Caco-2 (cell line): ENCODE results near the gene ST8SIA4. TPM values are rescaled to one million over a fixed set of nuclear protein-coding genes. Genes with fewer than 3 reads are reported as not detected.

Experiments used
- BruUV-seq: library from RNA; stranded (reverse); fragments of 400-500 nt; replicated peaks from 2 replicates; lab custom pipeline; 2021; lab: Mats Ljungman, UMichigan
- CTCF ChIA-PET: fragments of 300-600 bp; sonication (Branson Sonifier 250); formaldehyde crosslinking; loops from one replicate; lab custom pipeline; 2022; ENCODE audit warnings: antibody characterized with exemption; lab: Charles Lee
- POLR2A ChIA-PET: fragments of 300-600 bp; sonication (Branson Sonifier 250); formaldehyde crosslinking; loops from one replicate; lab custom pipeline; 2022; ENCODE audit warnings: antibody characterized with exemption; lab: Charles Lee
- DNase-seq, 2 experiments: peaks; one replicate each; pipeline versions ENCODE4 v3.0.0 to v3.0.0-alpha.2; 2020 to 2022
- H3K27me3 ChIP-seq: replicated peaks from 2 replicates; pipeline ENCODE4 v1.6.0; 2011; ENCODE audit warnings: low read length; ENCODE audit not compliant: control insufficient read depth, insufficient read depth
- H3K36me3 ChIP-seq: 2 replicates; pipeline ENCODE4 v1.5.1; 2011; ENCODE audit warnings: low read length; ENCODE audit not compliant: control insufficient read depth, insufficient read depth
- H3K4me1 ChIP-seq: fragments of 250-450 bp; sonication (Bioruptor Pico); 2 replicates; pipeline ENCODE4 v1.5.1; 2020; ENCODE audit warnings: mild to moderate bottlenecking
- H3K4me3 ChIP-seq: 2 replicates; pipeline ENCODE4 v1.5.1; 2011; ENCODE audit warnings: low read depth, mild to moderate bottlenecking, control low read depth, low read length
- H3K9me3 ChIP-seq: fragments of 250-450 bp; sonication (Bioruptor Pico); 2 replicates; pipeline ENCODE4 v1.5.1; 2020; ENCODE audit warnings: mild to moderate bottlenecking, moderate library complexity
- H3K27ac Mint-ChIP-seq: one replicate; pipeline ENCODE4 v1.8.0; 2022; ENCODE audit warnings: mixed read lengths; ENCODE audit not compliant: unreplicated experiment
- H3K27me3 Mint-ChIP-seq: one replicate; pipeline ENCODE4 v1.8.0; 2022; ENCODE audit warnings: mixed read lengths; ENCODE audit not compliant: insufficient read depth, unreplicated experiment
- H3K36me3 Mint-ChIP-seq: one replicate; pipeline ENCODE4 v1.8.0; 2022; ENCODE audit warnings: mild to moderate bottlenecking, mixed read lengths; ENCODE audit not compliant: insufficient read depth, unreplicated experiment
- H3K4me1 Mint-ChIP-seq: one replicate; pipeline ENCODE4 v1.8.0; 2022; ENCODE audit warnings: low read depth, mixed read lengths; ENCODE audit not compliant: unreplicated experiment
- H3K4me3 Mint-ChIP-seq: one replicate; pipeline ENCODE4 v1.8.0; 2022; ENCODE audit warnings: mild to moderate bottlenecking, moderate library complexity, mixed read lengths; ENCODE audit not compliant: unreplicated experiment
- H3K9me3 Mint-ChIP-seq: one replicate; pipeline ENCODE4 v1.8.0; 2022; ENCODE audit warnings: mixed read lengths; ENCODE audit not compliant: unreplicated experiment
- intact Hi-C: fragments of 100-400 bp; cut with micrococcal nuclease; formaldehyde crosslinking; loops from one replicate; pipeline ENCODE4 v1.10.0; 2022; ENCODE audit not compliant: unreplicated experiment
- total RNA-seq: library from RNA; stranded (reverse); gene quantifications from 2 replicates; pipeline ENCODE4 v1.2.3, GENCODE V29; 2022
- TF ChIP-seq, protein P1 (sequence below), 2 experiments: fragments of 200-600 bp in 1 of 2; IDR thresholded peaks; 1 replicate in 1 of 2; 2 replicates in 1 of 2; pipeline versions ENCODE4 v1.5.1 to v1.8.0; 2011 to 2022; ENCODE audit warnings: antibody characterized with exemption in 1 of 2, control low read depth in 1 of 2, inconsistent platforms in 1 of 2, low read depth in 1 of 2, low read length in 1 of 2, mild to moderate bottlenecking in 1 of 2, moderate library complexity in 1 of 2; ENCODE audit not compliant: insufficient read depth in 1 of 2, severe bottlenecking in 1 of 2, unreplicated experiment in 1 of 2

ST8SIA4 gene
- total RNA-seq, 1 experiment from 2014 or later = 0.61 TPM

DNA sequence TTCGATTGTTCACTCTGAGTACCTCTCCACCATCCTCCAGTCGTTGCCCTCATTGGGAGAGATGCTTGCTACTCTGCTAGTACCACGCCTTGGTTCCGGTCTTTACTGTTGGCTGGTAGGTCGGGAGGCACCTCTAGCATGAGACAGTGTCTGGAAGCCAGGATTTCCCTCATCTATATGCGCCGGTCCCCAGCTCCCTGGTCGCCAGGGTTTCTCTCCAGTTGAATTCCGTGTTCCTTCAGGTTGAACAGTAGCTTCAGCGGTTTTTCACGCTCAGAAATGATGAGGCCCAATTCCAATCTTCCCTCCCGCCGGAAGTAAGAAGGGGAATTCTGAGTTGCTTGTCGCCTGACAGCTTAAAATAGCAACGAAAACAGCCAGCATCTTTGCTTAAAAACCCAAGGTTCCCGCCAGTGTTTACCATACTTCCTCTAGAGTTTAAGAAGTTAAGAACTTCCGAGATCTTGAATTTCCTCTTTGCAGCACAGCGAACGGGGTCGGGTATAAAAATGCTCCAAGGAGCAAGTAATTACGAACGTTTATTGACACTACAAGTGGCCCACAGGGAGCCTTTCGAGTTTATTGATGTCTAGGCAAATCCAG is 1.3 kb upstream of the ST8SIA4 start:
- no peaks in the 10 kb centered on the region for H3K9me3 Mint-ChIP-seq

GRCh38 chr5:100902440-100903038 is 543 bp downstream of the ST8SIA4 start:
- ChIA-PET POLR2A (no interaction called here), CTCF (interaction anchor here (0.7 kb wide), 1 partner anchor 370 kb away, joined by 3 read pairs; no protein-coding TSS in a partner anchor)
- no peaks in the 10 kb centered on the region for H3K9me3 Mint-ChIP-seq
- H3K4me3 Mint-ChIP-seq = no peak overlapping the region
- intact Hi-C loops = loop anchor here (10.0 kb wide), 1 partner anchor 418 kb away; no protein-coding TSS in a partner anchor
- Histone ChIP-seq H3K4me3 (no peak overlapping the region), H3K9me3 (no peaks in the 10 kb centered on the region), H3K36me3 (no peaks in the 10 kb centered on the region), H3K4me1 (0 out of 2 replicates have a peak, but pooled peaks cover 4% of the 10 kb centered on the region), H3K27me3 (no peaks in the 10 kb centered on the region; the same call in 1 of the 2 replicates)
- no peaks in the 10 kb centered on the region for H3K4me1 Mint-ChIP-seq
- H3K27ac Mint-ChIP-seq = no peak overlapping the region
- no peaks in the 10 kb centered on the region for H3K36me3 Mint-ChIP-seq
- no peak for DNase-seq
- BruUV-seq = no TSS peak
- TF ChIP-seq, protein P1, sequence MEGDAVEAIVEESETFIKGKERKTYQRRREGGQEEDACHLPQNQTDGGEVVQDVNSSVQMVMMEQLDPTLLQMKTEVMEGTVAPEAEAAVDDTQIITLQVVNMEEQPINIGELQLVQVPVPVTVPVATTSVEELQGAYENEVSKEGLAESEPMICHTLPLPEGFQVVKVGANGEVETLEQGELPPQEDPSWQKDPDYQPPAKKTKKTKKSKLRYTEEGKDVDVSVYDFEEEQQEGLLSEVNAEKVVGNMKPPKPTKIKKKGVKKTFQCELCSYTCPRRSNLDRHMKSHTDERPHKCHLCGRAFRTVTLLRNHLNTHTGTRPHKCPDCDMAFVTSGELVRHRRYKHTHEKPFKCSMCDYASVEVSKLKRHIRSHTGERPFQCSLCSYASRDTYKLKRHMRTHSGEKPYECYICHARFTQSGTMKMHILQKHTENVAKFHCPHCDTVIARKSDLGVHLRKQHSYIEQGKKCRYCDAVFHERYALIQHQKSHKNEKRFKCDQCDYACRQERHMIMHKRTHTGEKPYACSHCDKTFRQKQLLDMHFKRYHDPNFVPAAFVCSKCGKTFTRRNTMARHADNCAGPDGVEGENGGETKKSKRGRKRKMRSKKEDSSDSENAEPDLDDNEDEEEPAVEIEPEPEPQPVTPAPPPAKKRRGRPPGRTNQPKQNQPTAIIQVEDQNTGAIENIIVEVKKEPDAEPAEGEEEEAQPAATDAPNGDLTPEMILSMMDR (IDR thresholded peaks at IDR 0.05; ENCODE audit: insufficient read depth in 1 of 2, low read depth in 1 of 2, low read length in 1 of 2, severe bottlenecking in 1 of 2, unreplicated experiment in 1 of 2) = no peak
- H3K27me3 Mint-ChIP-seq = peaks cover 2% of the 10 kb centered on the region

More for the DNA sequence above, 1.3 kb upstream of the ST8SIA4 start:
- no peaks in the 10 kb centered on the region for H3K9me3 ChIP-seq
- 0 out of 2 replicates have a peak, but pooled peaks cover 4% of the 10 kb centered on the region for H3K4me1 ChIP-seq
- no peak overlapping the region for H3K4me3 Mint-ChIP-seq
- no peak for DNase-seq
- BruUV-seq = no TSS peak
- ChIA-PET CTCF (no interaction called here), POLR2A (no interaction called here)
- intact Hi-C loops = loop anchor here (10.0 kb wide), 1 partner anchor 420 kb away; no protein-coding TSS in a partner anchor
- no peaks in the 10 kb centered on the region for H3K36me3 ChIP-seq
- H3K36me3 Mint-ChIP-seq = no peaks in the 10 kb centered on the region
- no peaks in the 10 kb centered on the region for H3K4me1 Mint-ChIP-seq
- no peaks in the 10 kb centered on the region; the same call in 1 of the 2 replicates for H3K27me3 ChIP-seq
- TF ChIP-seq, protein P1 (IDR thresholded peaks at IDR 0.05; ENCODE audit: insufficient read depth in 1 of 2, low read depth in 1 of 2, low read length in 1 of 2, severe bottlenecking in 1 of 2, unreplicated experiment in 1 of 2) = no peak
- H3K27me3 Mint-ChIP-seq = peaks cover 2% of the 10 kb centered on the region
- no peak overlapping the region for H3K27ac Mint-ChIP-seq
- H3K4me3 ChIP-seq = no peak overlapping the region

DNA sequence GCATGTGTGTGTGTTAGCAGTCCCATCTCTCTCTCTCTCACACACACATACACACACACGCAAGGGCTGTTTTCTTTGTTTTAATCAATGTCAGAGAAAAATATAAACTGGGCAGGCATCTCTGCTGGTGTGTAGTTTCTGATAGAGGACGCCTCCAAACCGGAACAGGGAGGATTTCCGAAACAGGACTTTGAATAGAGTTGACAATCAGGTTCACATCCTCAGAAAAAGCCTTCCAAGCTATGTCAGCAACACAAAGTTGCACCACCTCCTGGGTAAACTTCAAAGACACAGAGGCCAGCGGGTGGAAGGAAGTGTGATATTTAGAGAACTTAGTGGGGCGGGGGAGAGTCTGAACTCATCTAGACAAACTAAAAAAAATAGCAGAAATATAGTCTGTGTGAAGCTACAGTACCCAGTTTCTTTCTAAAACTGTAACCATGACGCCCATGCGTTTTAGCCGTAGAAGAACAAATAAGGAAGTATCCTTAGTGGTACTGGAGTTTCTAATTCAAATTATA is 1.2 kb downstream of the ST8SIA4 start:
- no peaks in the 10 kb centered on the region for H3K36me3 ChIP-seq
- DNase-seq = no peak
- Mint-ChIP-seq H3K27ac (no peak overlapping the region), H3K36me3 (no peaks in the 10 kb centered on the region), H3K9me3 (no peaks in the 10 kb centered on the region), H3K27me3 (peaks cover 2% of the 10 kb centered on the region), H3K4me1 (no peaks in the 10 kb centered on the region), H3K4me3 (peak overlapping the region; percentile 67)
- BruUV-seq = no TSS peak
- intact Hi-C loops = loop anchor here (2.0 to 10.0 kb wide), 2 partner anchors 279 to 417 kb away; no protein-coding TSS in a partner anchor
- no peaks in the 10 kb centered on the region; the same call in 1 of the 2 replicates for H3K27me3 ChIP-seq
- POLR2A ChIA-PET = no interaction called here
- no peaks in the 10 kb centered on the region for H3K9me3 ChIP-seq
- TF ChIP-seq, protein P1 (IDR thresholded peaks at IDR 0.05; ENCODE audit: insufficient read depth in 1 of 2, low read depth in 1 of 2, low read length in 1 of 2, severe bottlenecking in 1 of 2, unreplicated experiment in 1 of 2) = no peak
- H3K4me1 ChIP-seq = 0 out of 2 replicates have a peak, but pooled peaks cover 4% of the 10 kb centered on the region
- CTCF ChIA-PET = interaction anchor here (0.6 to 0.7 kb wide), 3 partner anchors 12 to 370 kb away, joined by 3 to 5 read pairs (median 4); no protein-coding TSS in a partner anchor
- H3K4me3 ChIP-seq = no peak overlapping the region
